ENCODE data around the gene SYDE2.

- TF ChIP-seq CTCF (IDR thresholded peaks at IDR 0.05; ENCODE audit: low read depth, low read length) (no peak), EZH2phosphoT487 (IDR thresholded peaks at IDR 0.05; ENCODE audit: low read depth) (no peak)
Measured at GRCh38 chr1:85122169-85122568, 78.6 kb downstream of the SYDE2 start.
